OCI-LY7 (cell line): ENCODE results near the gene NPAS2. TPM values are rescaled to one million over a fixed set of nuclear protein-coding genes. Genes with fewer than 3 reads are reported as not detected.
A peak's percentile ranks its signal among the peaks of the same experiment; 100 is the strongest.

Experiments used
- BruUV-seq: library from RNA; stranded (reverse); fragments of 400-500 nt; replicated peaks from 2 replicates; lab custom pipeline; 2021; lab: Mats Ljungman, UMichigan
- CTCF ChIA-PET: fragments of 300-600 bp; sonication (Branson Sonifier 250); formaldehyde crosslinking; loops from one replicate; lab custom pipeline; 2022; ENCODE audit warnings: antibody characterized with exemption; ENCODE audit not compliant: unreplicated experiment; lab: Charles Lee
- POLR2A ChIA-PET: fragments of 300-600 bp; sonication (Branson Sonifier 250); formaldehyde crosslinking; loops from one replicate; lab custom pipeline; 2022; ENCODE audit warnings: antibody characterized with exemption; lab: Charles Lee
- DNase-seq: peaks from one replicate; pipeline ENCODE4 v3.0.0-alpha.2; 2015; ENCODE audit warnings: low spot score
- H2AFZ ChIP-seq: fragments of 200-600 bp; sonication (generic), shearing (Covaris generic); 2 replicates; pipeline ENCODE4 v1.6.1; 2014; ENCODE audit warnings: mild to moderate bottlenecking, antibody characterized with exemption, low read length, moderate library complexity
- H3K27ac ChIP-seq: fragments of 200-600 bp; sonication (generic); 2 replicates; pipeline ENCODE4 v1.5.1; 2014; ENCODE audit warnings: mixed run types, low read depth, mild to moderate bottlenecking, moderate library complexity, low read length, inconsistent platforms; ENCODE audit not compliant: poor library complexity, severe bottlenecking
- H3K36me3 ChIP-seq: fragments of 200-600 bp; sonication (generic); 2 replicates; pipeline ENCODE4 v1.6.1; 2014; ENCODE audit warnings: mild to moderate bottlenecking, antibody characterized with exemption, low read length, moderate library complexity, mixed read lengths; ENCODE audit not compliant: insufficient read depth
- H3K4me1 ChIP-seq: fragments of 200-600 bp; sonication (generic); 2 replicates; pipeline ENCODE4 v1.5.1; 2014; ENCODE audit warnings: mild to moderate bottlenecking, low read length; ENCODE audit not compliant: insufficient read depth, poor library complexity, severe bottlenecking
- H3K4me2 ChIP-seq: fragments of 200-600 bp; sonication (generic); 2 replicates; pipeline ENCODE4 v1.6.1; 2014; ENCODE audit warnings: mild to moderate bottlenecking, low read length
- H3K4me3 ChIP-seq: fragments of 200-600 bp; sonication (generic); 2 replicates; pipeline ENCODE4 v1.5.1; 2014; ENCODE audit warnings: mild to moderate bottlenecking, low read depth, low read length; ENCODE audit not compliant: poor library complexity, severe bottlenecking
- H3K79me2 ChIP-seq: fragments of 200-600 bp; sonication (generic); 2 replicates; pipeline ENCODE4 v1.6.1; 2016; ENCODE audit warnings: low read depth, mild to moderate bottlenecking, low read length, moderate library complexity, mixed read lengths; ENCODE audit not compliant: insufficient read depth
- H3K9me2 ChIP-seq: fragments of 200-600 bp; sonication (generic); 2 replicates; pipeline ENCODE4 v1.6.1; 2016; ENCODE audit warnings: mild to moderate bottlenecking, low read length, mixed read lengths; ENCODE audit not compliant: insufficient read depth
- H3K9me3 ChIP-seq: fragments of 200-600 bp; sonication (generic); 2 replicates; pipeline ENCODE4 v1.6.1; 2014; ENCODE audit warnings: mild to moderate bottlenecking, mixed run types, low read length, mixed read lengths
- H4K20me1 ChIP-seq: fragments of 200-600 bp; sonication (generic); 2 replicates; pipeline ENCODE4 v1.6.1; 2014; ENCODE audit warnings: mild to moderate bottlenecking, antibody characterized with exemption, low read length, moderate library complexity, mixed read lengths; ENCODE audit not compliant: insufficient read depth
- CTCF ChIP-seq: fragments of 200-600 bp; sonication (generic); conservative IDR thresholded peaks from 2 replicates; pipeline ENCODE4 v1.5.1; 2014; ENCODE audit warnings: mild to moderate bottlenecking, antibody characterized with exemption, low read length, moderate library complexity, mixed read lengths
- EZH2phosphoT487 ChIP-seq: fragments of 200-600 bp; sonication (generic); IDR thresholded peaks from 2 replicates; pipeline ENCODE4 v1.6.1; 2018; ENCODE audit warnings: low read depth, borderline replicate concordance, mild to moderate bottlenecking, mixed run types, antibody characterized with exemption, low read length, moderate library complexity, mixed read lengths
- intact Hi-C: fragments of 100-400 bp; cut with micrococcal nuclease; formaldehyde crosslinking; loops from one replicate; pipeline ENCODE4 v1.10.0; 2022; ENCODE audit not compliant: unreplicated experiment
- total RNA-seq, 2 experiments: library from RNA; depleted of rRNA in 1 of 2; stranded (reverse); fragments of >200 nt in 1 of 2; shearing (Covaris generic) in 1 of 2; gene quantifications; 2 replicates each; pipeline ENCODE4 v1.2.3, GENCODE V29; 2014 to 2022

The NPAS2 gene
- total RNA-seq, 2 experiments from 2014 or later: not detected

GRCh38 chr2:100924520-100925451 is 104.8 kb downstream of the NPAS2 start:
- peak overlapping the region; percentile 42; the same call in 1 of the 2 replicates for H3K4me2 ChIP-seq
- CTCF ChIA-PET: no interaction called here
- H2AFZ ChIP-seq: no peak overlapping the region

GRCh38 chr2:100928235-100928634 is 108.3 kb downstream of the NPAS2 start:
- no peaks in the 10 kb centered on the region for H3K9me3 ChIP-seq
- H3K79me2 ChIP-seq: no peaks in the 10 kb centered on the region
- H3K4me1 ChIP-seq: no peaks in the 10 kb centered on the region
- no peak overlapping the region for H3K27ac ChIP-seq
- H2AFZ ChIP-seq: no peak overlapping the region
- CTCF ChIA-PET: no interaction called here
- H3K9me2 ChIP-seq: no peaks in the 10 kb centered on the region
- POLR2A ChIA-PET: no interaction called here
- no peaks in the 10 kb centered on the region for H4K20me1 ChIP-seq
- H3K36me3 ChIP-seq: no peaks in the 10 kb centered on the region
- TF ChIP-seq EZH2phosphoT487 (no peak), CTCF (no peak)
- BruUV-seq: no TSS peak
- DNase-seq: no peak
- intact Hi-C loops: no loop called here
- H3K4me2 ChIP-seq: no peak overlapping the region
- H3K4me3 ChIP-seq: no peak overlapping the region

More at GRCh38 chr2:100924520-100925451, 104.8 kb downstream of the NPAS2 start:
- Histone ChIP-seq H3K4me3 (no peak overlapping the region), H3K9me3 (no peaks in the 10 kb centered on the region), H3K9me2 (no peaks in the 10 kb centered on the region), H3K79me2 (no peaks in the 10 kb centered on the region), H3K27ac (no peak overlapping the region), H3K36me3 (no peaks in the 10 kb centered on the region), H3K4me1 (no peaks in the 10 kb centered on the region), H4K20me1 (no peaks in the 10 kb centered on the region)
- no peak for DNase-seq
- intact Hi-C loops: no loop called here
- POLR2A ChIA-PET: interaction anchor here (0.7 kb wide), 1 partner anchor 315 kb away, joined by 3 read pairs; no protein-coding TSS in a partner anchor
- TF ChIP-seq CTCF (no peak), EZH2phosphoT487 (no peak)
- no TSS peak for BruUV-seq

- POLR2A ChIA-PET: no interaction called here
- H3K27ac ChIP-seq: no peak overlapping the region
- H3K9me3 ChIP-seq: no peaks in the 10 kb centered on the region
- no peaks in the 10 kb centered on the region for H3K36me3 ChIP-seq
- no TSS peak for BruUV-seq
- H3K79me2 ChIP-seq: no peaks in the 10 kb centered on the region
- no peaks in the 10 kb centered on the region for H4K20me1 ChIP-seq
- H2AFZ ChIP-seq: no peak overlapping the region
- H3K4me1 ChIP-seq: no peaks in the 10 kb centered on the region
- H3K4me3 ChIP-seq: no peak overlapping the region
- CTCF ChIA-PET: no interaction called here
- intact Hi-C loops: no loop called here
- no peak for DNase-seq
- no peaks in the 10 kb centered on the region; the same call in 1 of the 2 replicates for H3K9me2 ChIP-seq
- TF ChIP-seq CTCF: no peak
- no peak for TF ChIP-seq EZH2phosphoT487
- H3K4me2 ChIP-seq: no peak overlapping the region
These were observed 109.2 kb downstream of the NPAS2 start for GRCh38 chr2:100929147-100929546.
